ENCODE data around the gene ENTHD1.

ENTHD1 gene, protein sequence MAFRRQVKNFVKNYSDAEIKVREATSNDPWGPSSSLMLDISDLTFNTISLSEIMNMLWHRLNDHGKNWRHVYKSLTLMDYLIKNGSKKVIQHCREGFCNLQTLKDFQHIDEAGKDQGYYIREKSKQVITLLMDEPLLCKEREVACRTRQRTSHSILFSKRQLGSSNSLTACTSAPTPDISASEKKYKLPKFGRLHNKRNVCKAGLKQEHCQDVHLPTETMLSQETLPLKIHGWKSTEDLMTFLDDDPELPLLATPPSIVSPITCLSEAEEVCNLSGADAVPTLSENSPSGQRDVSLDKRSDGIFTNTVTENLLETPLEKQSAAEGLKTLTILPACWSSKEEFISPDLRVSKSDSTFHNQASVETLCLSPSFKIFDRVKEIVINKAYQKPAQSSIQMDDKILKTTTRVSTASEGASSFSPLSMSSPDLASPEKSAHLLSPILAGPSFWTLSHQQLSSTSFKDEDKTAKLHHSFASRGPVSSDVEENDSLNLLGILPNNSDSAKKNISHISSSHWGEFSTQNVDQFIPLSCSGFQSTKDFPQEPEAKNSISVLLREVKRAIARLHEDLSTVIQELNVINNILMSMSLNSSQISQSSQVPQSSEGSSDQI

DNA sequence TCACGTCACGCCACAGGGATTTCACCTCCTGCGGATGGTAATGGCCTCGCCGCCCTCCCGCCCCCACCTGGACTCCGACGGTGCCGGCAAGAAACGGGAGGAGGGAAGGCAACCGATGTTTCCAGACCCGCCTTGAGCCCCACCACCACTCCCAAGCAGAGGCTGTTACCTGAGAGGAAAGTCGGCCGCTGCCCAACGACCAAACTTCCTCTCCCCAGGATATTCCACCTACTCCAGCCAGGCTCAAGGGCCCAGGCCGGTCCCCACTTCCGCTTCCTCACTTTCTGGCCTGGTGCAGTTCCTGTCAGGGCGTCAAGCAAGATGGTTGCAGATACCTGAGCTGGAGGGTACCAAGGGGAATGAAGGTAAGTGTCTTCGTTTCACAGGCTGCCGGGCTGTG is at the start of gene ENTHD1:
ENTHD1 (minus strand) TSS at position 235 of the 400 bp plus-strand sequence. CDS start 6,012 bp downstream, outside the sequence.
- DNase-seq, result no peak

DNA sequence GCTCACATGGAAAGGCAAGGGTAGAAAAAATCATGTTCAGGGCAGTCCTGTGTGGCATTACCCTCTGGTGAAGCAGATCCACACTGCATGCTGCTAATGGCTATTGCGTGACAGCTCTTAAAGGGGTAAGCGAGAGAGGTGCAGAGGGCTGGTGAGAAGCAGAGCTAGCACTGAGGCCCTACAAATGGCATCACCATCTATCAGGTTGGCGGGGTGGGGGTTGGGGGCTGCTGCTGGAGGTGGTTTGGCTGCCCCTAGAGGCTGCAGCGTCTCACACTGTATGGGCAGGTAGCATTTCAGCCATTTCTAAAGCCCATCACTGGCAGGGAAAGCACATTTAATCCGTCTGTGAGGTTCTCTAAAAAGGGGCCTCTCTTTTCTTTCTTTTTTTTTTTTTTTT is 49.8 kb upstream of the ENTHD1 start:
- DNase-seq, result no peak

DNA sequence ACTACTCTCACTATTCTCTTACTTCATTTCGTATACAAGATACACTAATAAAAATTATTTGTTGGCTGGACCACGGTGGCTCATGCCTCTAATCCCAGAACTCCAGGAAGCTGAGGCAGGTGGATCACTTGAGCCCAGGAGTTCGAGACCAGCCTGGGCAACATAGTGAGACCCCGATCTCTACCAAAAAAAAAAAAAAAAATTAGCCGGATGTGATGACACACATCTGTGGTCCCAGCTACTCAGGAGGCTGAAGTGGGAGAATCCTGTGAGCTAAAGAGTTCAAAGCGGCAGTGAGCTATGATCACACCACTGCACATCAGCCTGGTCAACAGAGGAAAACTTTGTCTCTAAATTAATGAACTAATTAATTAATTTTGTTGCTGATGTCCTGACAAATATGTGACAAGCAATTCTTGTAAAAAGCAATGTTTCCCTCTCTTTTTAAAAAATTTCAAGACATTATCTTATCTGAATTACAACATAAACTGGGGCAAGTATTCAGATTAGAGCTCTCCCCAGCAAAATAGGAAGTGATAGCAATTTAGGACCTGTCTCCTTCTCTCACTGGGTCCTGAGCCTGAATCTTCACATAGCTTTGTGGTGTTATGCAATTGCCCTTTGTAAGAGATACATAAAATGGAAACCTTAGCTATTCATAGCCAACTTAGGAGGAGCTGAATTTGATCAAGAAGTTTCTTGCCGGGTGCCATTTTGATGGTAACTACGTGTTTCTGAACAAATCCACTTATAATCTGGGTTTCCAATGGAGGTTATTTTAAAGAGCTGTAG is 49.1 kb upstream of the ENTHD1 start:
- DNase-seq, result no peak

DNA sequence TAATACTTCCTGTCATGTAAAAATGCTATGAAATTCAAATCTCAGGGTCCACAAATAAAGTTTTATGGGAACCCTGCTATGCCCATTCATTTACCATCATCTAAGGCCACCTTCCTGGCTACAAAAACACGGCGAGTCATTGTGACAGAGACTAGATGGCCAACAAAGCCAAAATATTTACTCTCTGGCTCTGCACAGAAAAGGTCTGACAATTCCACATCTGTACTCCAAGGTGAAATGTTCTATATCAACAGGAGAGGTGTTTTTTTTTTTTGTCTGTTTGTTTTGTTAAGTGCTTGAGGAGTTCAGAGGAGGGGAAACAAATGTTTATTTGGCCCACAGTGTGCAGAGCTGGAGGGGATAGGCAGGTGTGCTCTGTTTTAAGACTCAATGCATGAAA is 48.0 kb upstream of the ENTHD1 start:
- DNase-seq, result no peak

DNA sequence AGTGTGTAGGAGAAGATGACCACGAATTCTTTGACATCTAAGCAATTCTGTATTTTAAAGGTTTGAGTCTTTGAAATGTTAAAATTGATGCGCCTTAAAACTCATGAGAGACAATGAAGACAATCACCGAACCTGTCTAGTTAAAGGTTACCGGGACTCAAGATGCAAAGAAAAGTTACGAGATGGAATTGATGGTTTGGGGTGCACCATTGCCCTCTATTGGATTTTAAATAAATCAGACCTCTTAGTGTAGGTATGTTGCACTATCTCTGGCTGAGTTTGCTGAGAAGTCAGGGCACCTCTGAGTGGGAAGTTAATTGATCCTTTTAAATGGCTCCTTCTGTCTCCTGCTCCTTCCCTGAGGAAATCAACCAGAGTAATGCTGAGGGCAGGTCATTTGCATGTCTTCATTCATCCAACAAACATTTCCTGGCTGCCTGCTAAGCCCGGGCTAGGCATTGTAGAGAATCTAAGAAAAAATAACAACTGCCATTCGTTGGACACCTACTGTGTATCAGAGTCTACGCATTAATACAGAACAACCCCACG is 47.3 kb upstream of the ENTHD1 start:
- DNase-seq, result no peak

DNA sequence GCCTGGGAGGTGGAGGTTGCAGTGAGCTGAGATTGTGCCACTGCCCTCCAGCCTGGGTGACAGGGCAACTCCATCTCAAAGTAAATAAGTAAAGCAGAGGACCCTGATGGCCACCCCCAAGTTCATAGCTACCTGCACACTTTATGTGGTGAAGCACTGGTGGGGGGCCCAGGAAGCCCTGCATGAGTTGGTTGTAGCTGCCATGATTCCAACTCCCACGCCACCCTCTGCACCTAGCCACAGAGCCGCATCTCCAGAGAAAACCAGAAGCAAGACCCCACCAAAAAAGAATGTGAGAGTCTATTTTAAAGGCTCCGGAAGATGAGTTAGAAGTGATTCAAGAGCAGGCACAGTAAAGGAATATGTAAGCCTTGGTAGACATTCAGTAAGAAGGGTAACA is 46.3 kb upstream of the ENTHD1 start:
- DNase-seq, result no peak

DNA sequence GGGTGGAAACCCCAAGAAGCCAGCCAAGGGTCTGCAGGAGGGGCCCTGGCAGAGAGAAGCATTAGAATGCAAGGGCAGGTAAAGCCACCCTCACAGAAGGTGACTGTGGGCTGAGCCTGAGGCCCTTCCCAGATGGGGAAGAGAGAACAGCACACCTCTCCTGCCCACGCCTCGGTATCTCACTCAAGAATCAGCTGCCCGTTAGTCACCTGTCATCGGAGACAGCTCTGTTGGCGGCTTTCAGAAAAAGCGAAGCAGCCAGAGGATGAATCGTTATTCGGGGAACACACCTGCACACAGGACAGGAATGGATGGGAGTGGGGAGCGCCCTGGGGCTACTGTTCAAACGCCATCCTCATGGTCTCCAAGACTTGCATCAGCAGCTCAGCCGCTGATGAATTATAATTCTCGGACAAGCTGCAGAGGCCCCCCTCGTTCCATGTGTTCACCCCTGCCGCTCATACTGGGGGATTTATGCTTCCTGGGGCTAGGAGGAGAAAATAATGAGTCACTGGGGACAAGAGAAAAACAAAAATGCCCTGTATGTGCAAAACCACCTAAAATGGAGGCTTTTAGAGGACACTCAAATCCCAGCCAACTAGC is 45.0 kb upstream of the ENTHD1 start:
- no peak for DNase-seq

DNA sequence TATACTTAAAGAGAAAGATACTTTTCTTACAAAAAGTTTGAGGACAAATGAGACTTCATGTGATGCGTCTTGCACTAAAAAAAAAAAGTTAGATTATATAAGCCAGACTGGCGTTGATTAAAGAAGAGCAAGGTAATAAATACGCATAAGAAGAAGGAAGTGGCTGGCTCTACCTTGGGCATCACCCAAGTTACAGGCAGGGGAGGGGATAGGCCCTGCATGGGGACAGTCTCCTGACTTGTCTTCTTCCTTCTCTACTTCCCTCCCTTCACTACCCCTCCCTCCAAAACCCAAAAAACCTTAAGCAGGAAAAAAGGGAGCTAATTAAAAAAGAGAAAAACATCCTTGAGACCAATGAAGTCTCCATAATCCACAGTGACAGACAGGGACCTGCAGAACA is 44.3 kb upstream of the ENTHD1 start:
- no peak for DNase-seq

DNA sequence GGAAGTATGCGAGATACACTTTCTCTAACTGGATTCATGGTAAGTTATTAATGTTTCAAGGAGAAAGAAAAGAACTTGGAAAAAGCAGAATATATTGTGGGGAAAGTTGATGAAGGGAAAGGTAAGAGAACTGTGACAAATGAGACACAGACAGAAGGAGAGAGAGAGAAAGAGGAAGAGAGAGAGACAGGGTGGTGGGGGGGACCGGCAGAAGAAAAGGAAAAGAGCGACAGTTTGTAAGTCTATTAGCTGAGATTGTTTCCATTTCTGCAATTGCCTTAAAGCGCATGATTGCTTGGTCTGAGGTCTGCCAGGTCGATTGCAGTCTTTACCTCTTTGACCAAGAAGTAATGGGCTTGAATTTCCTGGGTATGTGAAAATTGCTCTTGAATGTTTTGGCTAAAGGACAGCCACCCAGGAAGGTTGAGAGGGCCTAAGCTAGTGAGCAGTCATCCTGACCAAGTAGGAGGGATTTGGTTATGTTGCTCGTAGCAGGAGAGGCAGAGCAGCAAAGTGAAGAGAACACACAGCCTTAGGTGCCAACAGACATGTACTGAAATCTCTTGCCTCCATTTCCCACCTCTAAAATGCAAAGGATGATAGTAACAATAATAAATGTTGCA is 43.1 kb upstream of the ENTHD1 start:
- no peak for DNase-seq

DNA sequence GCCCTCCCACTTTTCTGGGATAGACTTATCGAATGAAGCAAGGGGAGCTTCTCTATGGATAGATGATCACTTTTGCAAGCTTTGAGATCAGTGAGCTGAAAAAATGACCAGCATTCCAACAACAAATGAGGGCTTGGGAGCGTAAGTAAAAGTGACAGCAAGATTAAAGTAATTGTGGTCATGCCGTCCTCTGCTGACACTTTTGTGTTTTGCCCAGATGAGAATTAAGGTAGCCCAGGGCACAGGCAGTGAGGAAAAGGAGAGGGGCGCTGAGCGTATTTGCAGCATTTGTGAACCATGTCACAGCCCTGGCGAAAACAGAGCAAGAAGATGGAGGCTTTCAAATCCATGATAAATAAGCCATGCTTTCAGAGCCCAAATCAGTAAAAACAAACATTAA is 42.1 kb upstream of the ENTHD1 start:
- DNase-seq, result peak; percentile 73

DNA sequence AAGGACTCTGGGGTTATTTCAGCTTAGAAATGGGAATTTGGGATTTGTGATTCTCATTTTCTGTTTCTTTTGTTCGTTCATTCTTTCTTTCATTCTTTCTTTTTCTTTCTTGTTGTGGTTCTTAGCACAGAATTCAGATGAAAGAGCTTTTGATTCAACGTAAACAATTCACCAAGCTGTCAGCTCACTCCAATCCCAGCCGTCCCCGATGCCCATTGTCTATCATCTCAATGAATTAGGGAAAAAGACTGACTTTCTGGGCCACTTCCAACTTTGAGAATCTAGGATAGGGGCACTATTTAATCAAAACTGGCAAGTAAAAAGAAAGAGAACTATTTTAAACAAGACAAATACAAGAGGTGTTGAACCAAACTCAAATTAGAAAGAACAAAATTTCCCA is 41.6 kb upstream of the ENTHD1 start:
- no peak for DNase-seq

DNA sequence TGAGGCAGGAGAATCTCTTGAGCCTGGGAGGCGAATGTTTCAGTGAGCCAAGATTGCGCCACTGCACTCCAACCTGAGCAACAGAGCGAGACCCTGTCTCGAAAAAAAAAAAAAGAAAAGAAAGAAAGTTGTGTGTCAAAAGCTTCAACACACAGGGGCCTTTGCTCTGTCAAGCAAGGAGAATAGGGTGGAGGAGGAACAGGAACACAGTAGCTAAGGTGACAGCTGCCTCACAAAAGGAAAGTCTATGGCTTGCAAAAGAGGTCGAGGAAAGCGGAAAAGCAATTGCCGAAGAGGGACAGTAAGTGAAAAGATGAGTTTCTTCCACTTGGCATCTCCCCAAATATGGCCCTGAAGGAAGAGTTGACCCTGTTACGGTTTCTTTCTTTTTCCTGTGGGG is 40.2 kb upstream of the ENTHD1 start:
- no peak for DNase-seq

DNA sequence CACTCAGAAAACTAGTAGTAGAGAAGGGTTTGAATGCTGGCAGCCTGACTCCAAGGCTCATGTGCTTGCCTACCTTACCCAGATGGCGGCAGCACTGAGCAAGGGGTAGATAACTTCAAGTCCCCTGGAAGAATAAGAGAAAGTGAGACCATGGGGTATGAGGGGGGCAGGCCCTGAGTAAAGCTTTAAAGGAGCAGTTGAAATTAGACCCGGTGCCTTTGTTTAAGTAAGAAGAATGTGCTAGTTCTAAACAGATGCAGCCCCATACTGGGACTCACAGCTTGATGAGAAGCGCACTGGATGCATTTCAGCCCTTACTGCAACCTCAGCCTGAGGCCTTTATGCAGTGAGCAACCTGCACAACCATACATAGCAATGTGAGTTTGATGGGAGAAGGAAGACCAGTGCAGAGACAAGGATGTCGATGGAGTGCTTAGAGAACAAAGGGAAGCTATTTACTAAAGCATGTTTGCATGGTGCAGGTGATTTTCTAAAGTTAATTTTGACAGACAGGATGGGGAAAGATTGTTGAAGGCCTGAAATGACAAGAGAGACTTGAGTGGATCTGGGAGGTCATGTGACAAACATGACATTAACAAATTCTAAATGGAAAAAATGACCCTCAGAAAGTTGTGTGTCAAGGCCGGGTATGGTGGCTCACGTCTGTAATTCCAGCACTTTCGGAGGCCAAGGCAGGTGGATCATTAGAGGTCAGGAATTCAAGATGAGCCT is 39.5 kb upstream of the ENTHD1 start:
- DNase-seq, result no peak

DNA sequence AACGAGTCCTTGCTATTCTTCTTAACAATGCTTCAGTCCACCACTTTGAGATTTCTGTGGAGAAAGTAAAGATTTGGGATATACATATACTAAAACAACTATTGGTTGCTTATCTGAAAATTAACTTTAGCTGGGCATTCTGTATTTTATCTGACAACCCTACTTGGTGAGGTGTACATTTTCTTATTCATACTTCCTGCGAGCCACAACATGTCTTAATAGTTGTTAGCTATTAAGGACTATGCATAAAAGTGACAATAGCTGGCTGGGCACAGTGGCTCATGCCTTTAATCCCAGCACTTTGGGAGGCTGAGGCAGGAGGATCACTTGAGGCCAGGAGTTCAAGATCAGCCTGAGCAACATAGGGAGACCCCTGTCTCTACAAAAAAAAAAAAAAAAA is 38.6 kb upstream of the ENTHD1 start:
- DNase-seq, result no peak

DNA sequence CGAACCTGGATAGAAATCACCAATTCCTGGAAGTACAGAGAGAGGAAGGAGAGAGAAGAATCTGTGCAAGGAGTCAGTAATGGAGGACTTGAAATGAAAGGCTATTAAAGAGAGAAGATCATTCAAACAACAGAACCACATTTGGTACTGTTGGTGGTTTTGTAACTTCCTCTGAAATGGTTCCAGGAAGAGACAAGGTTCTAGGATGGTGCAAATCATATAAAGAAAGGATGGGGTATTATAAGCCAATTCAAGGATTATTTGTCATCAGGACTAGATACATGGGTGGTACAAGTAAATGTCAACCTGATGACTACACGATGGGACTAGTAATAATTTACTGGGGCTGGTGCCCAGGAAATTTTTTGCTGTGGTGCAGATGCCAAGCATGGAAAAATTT is 37.7 kb upstream of the ENTHD1 start:
- no peak for DNase-seq

DNA sequence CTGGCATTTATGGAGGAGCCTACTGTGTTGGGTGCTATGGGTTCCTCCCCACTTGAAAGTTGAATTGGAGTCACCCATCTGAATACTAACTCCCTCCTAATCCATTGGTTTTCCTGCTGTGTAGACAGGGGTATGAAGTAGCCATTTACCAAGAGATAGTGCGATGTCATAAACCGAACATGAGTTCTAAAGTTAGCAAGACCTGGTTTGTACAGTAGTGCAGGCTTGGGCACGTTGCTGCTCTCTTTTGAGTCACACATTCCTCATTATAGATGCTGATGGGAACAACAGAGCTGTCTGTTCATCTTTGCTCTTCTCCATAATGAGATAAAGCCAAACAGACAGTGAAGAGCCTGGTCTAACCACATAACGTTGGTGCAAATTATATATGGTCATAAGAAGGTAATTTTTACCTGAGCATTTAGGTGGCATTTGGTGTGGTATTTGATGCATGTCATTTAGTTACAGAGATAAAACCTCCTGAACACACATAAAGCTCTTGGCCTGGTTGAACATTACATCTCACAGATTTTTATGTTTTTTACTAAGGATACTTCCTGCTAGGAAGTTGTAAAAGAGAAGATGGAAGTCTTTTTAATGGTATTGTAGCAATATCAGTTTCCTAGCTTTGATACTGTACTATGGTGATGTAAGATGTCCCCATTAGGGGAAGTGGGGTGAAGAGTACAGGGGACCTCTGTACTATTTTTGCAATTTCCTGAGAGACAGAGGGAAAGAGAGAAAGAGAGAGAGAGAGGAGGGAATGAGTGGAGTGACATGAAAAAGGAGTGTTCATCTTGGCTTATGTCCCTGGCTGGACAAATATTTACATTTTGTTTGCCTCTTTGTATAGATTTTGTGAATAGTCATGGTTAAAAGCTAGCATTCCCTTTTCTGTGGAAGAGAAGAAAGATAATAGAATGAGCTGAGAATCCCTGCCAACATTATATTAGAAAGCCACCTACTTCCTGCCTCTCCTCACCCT is 35.3 kb upstream of the ENTHD1 start:
- DNase-seq, result no peak

DNA sequence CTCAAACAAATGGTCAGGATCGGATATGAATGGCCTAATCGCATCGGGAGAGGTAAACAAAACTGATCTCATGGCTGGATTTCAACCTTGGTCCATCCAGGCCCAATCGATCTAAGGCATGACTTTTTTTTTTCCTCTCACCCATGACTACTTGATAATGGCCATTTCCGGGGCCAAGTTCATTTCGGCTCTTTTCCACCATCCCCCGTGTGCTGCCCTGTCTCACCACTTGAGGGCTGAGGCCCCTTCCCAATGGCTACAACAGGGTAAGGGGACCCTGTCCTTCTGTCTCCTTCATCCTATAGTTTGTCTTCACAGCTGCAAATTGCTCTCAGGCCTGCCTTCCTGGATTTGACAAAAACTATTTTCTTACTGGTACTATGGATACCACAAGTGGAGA is 34.0 kb upstream of the ENTHD1 start:
- DNase-seq, result no peak

DNA sequence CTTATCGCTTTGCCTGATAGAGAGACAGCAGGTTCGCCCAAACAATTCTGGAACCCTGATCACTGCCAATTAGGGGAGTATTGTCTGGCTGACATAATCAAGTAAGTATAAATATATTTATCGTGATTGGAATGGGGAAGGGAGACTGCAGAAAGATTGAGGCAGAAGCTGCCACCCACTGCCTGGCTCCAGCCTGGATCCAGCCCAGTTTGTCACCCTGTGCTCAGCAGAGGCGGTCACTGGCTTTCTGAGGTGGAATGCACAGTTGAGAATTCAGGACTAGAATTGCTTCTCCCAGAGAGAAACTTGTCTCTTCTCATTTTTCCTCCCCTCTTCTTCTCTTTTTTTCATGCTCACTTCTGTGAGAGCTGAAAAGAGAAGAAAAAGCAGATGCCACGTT is 33.2 kb upstream of the ENTHD1 start:
- no peak for DNase-seq

DNA sequence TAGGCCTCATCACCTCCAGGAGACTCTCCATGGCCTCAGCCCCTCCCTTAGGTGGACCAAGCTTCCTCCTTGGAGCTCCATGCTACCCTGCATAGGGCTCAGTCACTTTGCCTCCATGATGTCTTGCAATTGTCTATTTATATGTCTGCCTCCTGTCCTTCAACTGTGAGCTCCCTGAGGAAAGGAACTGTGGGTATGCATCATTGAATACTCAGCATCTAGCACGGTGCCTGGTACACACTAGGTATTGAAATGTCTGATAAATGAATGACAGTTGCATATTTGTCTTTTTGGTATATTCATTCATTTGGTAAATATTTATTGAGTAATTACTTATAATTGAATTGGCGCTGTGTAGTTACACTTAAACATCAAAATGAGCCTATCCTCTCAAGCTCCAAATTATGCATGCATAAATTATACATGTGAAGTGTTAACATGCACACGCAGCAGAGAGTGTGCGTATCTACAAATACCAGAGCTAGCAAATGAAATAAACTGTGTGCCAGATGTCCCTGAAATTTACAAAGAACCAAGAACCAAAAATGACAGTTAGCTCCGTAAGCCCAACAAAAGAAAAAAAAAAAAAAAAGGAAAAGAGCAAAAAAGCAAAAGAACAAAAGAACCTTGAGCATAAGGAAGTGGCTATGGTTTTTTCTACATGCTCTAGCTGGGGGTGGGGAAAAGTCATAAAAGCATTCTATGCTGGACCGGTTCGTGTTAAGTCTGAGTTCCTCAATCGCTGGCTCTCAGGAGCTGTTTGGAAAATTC is 32.5 kb upstream of the ENTHD1 start:
- DNase-seq, result no peak

DNA sequence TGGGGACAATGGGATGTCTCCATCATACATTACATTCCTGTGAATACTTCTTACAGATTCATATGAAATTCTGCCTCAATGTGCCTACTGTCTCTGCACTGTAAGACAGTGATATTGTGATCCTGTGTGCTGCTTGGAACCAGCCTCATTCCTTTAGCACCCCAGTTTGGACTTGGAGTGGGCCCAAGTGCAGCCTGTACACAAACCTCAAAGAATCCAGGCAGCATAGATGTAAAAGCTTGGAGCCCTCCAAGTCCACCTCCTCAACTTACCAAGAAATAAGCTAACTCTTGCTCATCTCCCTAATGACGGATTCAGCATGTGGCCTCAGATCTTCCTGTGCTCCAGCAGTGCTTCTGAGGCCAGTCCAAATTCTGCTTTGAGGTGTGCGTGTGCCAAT is 31.7 kb upstream of the ENTHD1 start:
- no peak for DNase-seq
